ENCODE data around the gene RHBG.

DNA sequence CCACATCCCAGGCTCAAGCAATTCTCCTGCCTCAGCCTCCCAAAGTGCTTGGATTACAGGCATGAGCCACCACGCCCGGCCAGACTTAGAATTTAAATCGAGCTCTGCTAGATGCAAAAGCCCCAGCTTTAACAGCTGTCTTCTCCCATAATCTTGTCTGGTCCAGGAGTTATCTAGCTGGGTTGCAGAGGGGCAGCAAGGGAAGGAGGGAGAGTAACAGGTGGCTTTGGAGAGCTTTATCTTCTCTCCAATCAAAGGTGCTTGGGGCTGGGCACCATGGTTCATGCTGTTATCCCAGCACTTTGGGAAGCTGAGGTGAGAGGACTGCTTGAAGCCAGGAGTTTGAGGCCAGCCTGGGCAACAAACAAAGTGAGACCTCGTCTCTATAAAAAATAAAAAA, 3.9 kb downstream of the RHBG start:
- TF ChIP-seq, protein P1, sequence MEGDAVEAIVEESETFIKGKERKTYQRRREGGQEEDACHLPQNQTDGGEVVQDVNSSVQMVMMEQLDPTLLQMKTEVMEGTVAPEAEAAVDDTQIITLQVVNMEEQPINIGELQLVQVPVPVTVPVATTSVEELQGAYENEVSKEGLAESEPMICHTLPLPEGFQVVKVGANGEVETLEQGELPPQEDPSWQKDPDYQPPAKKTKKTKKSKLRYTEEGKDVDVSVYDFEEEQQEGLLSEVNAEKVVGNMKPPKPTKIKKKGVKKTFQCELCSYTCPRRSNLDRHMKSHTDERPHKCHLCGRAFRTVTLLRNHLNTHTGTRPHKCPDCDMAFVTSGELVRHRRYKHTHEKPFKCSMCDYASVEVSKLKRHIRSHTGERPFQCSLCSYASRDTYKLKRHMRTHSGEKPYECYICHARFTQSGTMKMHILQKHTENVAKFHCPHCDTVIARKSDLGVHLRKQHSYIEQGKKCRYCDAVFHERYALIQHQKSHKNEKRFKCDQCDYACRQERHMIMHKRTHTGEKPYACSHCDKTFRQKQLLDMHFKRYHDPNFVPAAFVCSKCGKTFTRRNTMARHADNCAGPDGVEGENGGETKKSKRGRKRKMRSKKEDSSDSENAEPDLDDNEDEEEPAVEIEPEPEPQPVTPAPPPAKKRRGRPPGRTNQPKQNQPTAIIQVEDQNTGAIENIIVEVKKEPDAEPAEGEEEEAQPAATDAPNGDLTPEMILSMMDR (IDR thresholded peaks at IDR 0.05; ENCODE audit: poor library complexity): no peak
- TF ChIP-seq EZH2 (IDR thresholded peaks at IDR 0.05; ENCODE audit: borderline replicate concordance): no peak

All from hepatocyte (in vitro differentiated cells).